WTC11 (cell line): ENCODE results near the gene SNAP47. TPM values are rescaled to one million over a fixed set of nuclear protein-coding genes. Genes with fewer than 3 reads are reported as not detected.

Experiments
- ATAC-seq: fragments of 200-7000 bp; cut with Tn5 transposase; 2 replicates; pipeline ENCODE4 v1.10.0; 2021; ENCODE audit warnings: mild to moderate bottlenecking, moderate library complexity
- CTCF ChIA-PET: fragments of 300-600 bp; sonication (Branson Sonifier 250); formaldehyde crosslinking; loops from one replicate; lab custom pipeline; 2021; ENCODE audit warnings: antibody characterized with exemption; lab: Charles Lee
- POLR2A ChIA-PET: fragments of 350-600 bp; sonication (Branson Sonifier 250); formaldehyde crosslinking; loops from one replicate; lab custom pipeline; 2021; ENCODE audit warnings: antibody characterized with exemption; lab: Charles Lee
- DNase-seq: peaks from one replicate; pipeline ENCODE4 v3.0.0; 2021; ENCODE audit warnings: low spot score
- H3K27ac Mint-ChIP-seq: 2 replicates; pipeline ENCODE4 v1.8.0; 2021; ENCODE audit warnings: mixed read lengths
- H3K27me3 Mint-ChIP-seq: 2 replicates; pipeline ENCODE4 v1.8.0; 2021; ENCODE audit warnings: low read depth, mild to moderate bottlenecking, moderate library complexity, mixed read lengths
- H3K36me3 Mint-ChIP-seq: 2 replicates; pipeline ENCODE4 v1.8.0; 2021; ENCODE audit warnings: mixed read lengths
- H3K4me1 Mint-ChIP-seq: 2 replicates; pipeline ENCODE4 v1.8.0; 2022; ENCODE audit warnings: mixed read lengths
- H3K4me3 Mint-ChIP-seq: 2 replicates; pipeline ENCODE4 v1.8.0; 2021; ENCODE audit warnings: mild to moderate bottlenecking, moderate library complexity, mixed read lengths
- H3K9me3 Mint-ChIP-seq: 2 replicates; pipeline ENCODE4 v1.8.0; 2021; ENCODE audit warnings: mixed read lengths
- CREM ChIP-seq: sonication (generic); formaldehyde crosslinking; IDR thresholded peaks from 2 replicates; pipeline ENCODE4 v1.8.1; 2022; ENCODE audit warnings: mild to moderate bottlenecking, missing genetic modification reagents, moderate library complexity
- FOXJ3 ChIP-seq: sonication (generic); formaldehyde crosslinking; IDR thresholded peaks from 2 replicates; pipeline ENCODE4 v1.9.0; 2021; ENCODE audit warnings: missing genetic modification reagents, mild to moderate bottlenecking, borderline replicate concordance
- FOXP1 ChIP-seq: sonication (generic); formaldehyde crosslinking; IDR thresholded peaks from 2 replicates; pipeline ENCODE4 v1.8.0; 2022; ENCODE audit warnings: missing genetic modification reagents, mild to moderate bottlenecking, moderate library complexity, borderline replicate concordance
- GABPB1 ChIP-seq: sonication (generic); formaldehyde crosslinking; IDR thresholded peaks from 2 replicates; pipeline ENCODE4 v1.8.1; 2023; ENCODE audit warnings: mild to moderate bottlenecking, missing genetic modification reagents
- IRF2 ChIP-seq: sonication (generic); formaldehyde crosslinking; IDR thresholded peaks from 2 replicates; pipeline ENCODE4 v1.8.0; 2022; ENCODE audit warnings: low read depth, missing genetic modification reagents, borderline replicate concordance
- JAZF1 ChIP-seq: fragments of 250-450 bp; sonication (Bioruptor Pico); IDR thresholded peaks from 2 replicates; pipeline ENCODE4 v1.9.0; 2021; ENCODE audit warnings: moderate library complexity, mild to moderate bottlenecking, inconsistent platforms
- JUN ChIP-seq: sonication (generic); formaldehyde crosslinking; IDR thresholded peaks from 2 replicates; pipeline ENCODE4 v1.8.0; 2023; ENCODE audit warnings: mild to moderate bottlenecking, missing genetic modification reagents
- KAT7 ChIP-seq: sonication (generic); formaldehyde crosslinking; IDR thresholded peaks from 2 replicates; pipeline ENCODE4 v1.8.1; 2023; ENCODE audit warnings: missing genetic modification reagents, mild to moderate bottlenecking, borderline replicate concordance
- MYBL2 ChIP-seq: sonication (generic); formaldehyde crosslinking; IDR thresholded peaks from 2 replicates; pipeline ENCODE4 v1.8.1; 2023; ENCODE audit warnings: mild to moderate bottlenecking, moderate library complexity, missing genetic modification reagents
- TEAD1 ChIP-seq: sonication (generic); formaldehyde crosslinking; IDR thresholded peaks from 2 replicates; pipeline ENCODE4 v1.8.0; 2022; ENCODE audit warnings: mild to moderate bottlenecking, missing genetic modification reagents
- TEAD4 ChIP-seq: sonication (generic); formaldehyde crosslinking; IDR thresholded peaks from 2 replicates; pipeline ENCODE4 v1.8.0; 2022; ENCODE audit warnings: mild to moderate bottlenecking, missing genetic modification reagents
- TP53 ChIP-seq: sonication (generic); formaldehyde crosslinking; IDR thresholded peaks from 2 replicates; pipeline ENCODE4 v1.8.1; 2023; ENCODE audit warnings: mild to moderate bottlenecking, missing genetic modification reagents
- ZNF121 ChIP-seq: sonication (generic); formaldehyde crosslinking; IDR thresholded peaks from 2 replicates; pipeline ENCODE4 v1.8.0; 2023; ENCODE audit warnings: missing genetic modification reagents
- ZNF219 ChIP-seq: sonication (generic); formaldehyde crosslinking; IDR thresholded peaks from 2 replicates; pipeline ENCODE4 v1.8.0; 2023; ENCODE audit warnings: missing genetic modification reagents, mild to moderate bottlenecking, borderline replicate concordance
- total RNA-seq: library from RNA; stranded (reverse); gene quantifications from 3 replicates; pipeline ENCODE4 v1.2.3, GENCODE V29; 2021
- TF ChIP-seq, protein P1 (sequence below): sonication (generic); formaldehyde crosslinking; IDR thresholded peaks from 2 replicates; pipeline ENCODE4 v1.8.0; 2023; ENCODE audit warnings: mild to moderate bottlenecking, missing genetic modification reagents
- TF ChIP-seq, protein P2 (sequence below): fragments of 200-600 bp; IDR thresholded peaks from 2 replicates; pipeline ENCODE4 v1.8.0; 2022; ENCODE audit warnings: antibody characterized with exemption
- TF ChIP-seq, protein P3 (sequence below): sonication (generic); formaldehyde crosslinking; IDR thresholded peaks from 2 replicates; pipeline ENCODE4 v1.8.0; 2023; ENCODE audit warnings: missing genetic modification reagents, mild to moderate bottlenecking, borderline replicate concordance
- TF ChIP-seq, protein P4 (sequence below): sonication (generic); formaldehyde crosslinking; IDR thresholded peaks from 2 replicates; pipeline ENCODE4 v1.8.0; 2022; ENCODE audit warnings: mild to moderate bottlenecking, missing genetic modification reagents
- TF ChIP-seq, protein P5 (sequence below): sonication (generic); formaldehyde crosslinking; IDR thresholded peaks from 2 replicates; pipeline ENCODE4 v1.8.1; 2022; ENCODE audit warnings: mild to moderate bottlenecking, missing genetic modification reagents, moderate library complexity, borderline replicate concordance
- TF ChIP-seq, protein P6 (sequence below): sonication (generic); formaldehyde crosslinking; IDR thresholded peaks from 2 replicates; pipeline ENCODE4 v1.8.0; 2022; ENCODE audit warnings: mild to moderate bottlenecking, missing genetic modification reagents

SNAP47 gene
- total RNA-seq, 1 experiment from 2014 or later, result 50.8 TPM

DNA sequence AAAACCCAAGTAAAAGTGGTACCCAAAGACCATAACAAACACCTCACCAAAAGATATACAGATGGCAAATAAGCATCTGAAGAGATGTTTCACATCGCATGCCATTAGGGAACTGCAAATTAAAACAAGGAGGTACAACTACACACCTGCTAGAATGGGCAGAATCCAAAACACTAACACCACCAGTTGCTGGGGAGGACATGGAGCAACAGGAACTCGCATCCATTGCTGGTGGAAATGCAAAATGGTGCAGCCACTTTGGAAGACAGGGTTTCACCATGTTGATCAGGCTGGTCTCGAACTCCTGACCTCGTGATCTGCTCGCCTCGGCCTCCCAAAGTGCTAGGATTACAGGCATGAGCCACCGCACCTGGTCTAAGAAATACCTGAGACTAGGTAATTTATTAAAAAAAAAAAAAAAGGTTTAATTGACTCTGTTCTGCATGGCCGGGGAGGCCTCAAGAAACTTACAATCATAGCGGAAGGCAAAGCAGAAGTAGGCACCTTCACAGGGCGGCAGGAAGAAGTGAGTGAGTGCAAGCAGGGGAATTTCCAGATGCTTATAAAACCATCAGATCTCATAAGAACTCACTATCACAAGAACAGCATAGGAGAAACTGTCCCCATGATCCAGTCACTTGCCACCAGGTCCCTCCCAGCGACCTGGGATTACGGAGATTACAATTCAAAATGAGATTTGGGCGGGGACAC lies 50.0 kb downstream of the SNAP47 start (continued):
- TF ChIP-seq, protein P1, sequence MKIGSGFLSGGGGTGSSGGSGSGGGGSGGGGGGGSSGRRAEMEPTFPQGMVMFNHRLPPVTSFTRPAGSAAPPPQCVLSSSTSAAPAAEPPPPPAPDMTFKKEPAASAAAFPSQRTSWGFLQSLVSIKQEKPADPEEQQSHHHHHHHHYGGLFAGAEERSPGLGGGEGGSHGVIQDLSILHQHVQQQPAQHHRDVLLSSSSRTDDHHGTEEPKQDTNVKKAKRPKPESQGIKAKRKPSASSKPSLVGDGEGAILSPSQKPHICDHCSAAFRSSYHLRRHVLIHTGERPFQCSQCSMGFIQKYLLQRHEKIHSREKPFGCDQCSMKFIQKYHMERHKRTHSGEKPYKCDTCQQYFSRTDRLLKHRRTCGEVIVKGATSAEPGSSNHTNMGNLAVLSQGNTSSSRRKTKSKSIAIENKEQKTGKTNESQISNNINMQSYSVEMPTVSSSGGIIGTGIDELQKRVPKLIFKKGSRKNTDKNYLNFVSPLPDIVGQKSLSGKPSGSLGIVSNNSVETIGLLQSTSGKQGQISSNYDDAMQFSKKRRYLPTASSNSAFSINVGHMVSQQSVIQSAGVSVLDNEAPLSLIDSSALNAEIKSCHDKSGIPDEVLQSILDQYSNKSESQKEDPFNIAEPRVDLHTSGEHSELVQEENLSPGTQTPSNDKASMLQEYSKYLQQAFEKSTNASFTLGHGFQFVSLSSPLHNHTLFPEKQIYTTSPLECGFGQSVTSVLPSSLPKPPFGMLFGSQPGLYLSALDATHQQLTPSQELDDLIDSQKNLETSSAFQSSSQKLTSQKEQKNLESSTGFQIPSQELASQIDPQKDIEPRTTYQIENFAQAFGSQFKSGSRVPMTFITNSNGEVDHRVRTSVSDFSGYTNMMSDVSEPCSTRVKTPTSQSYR, result no peak
- TF ChIP-seq CREM (no peak), FOXJ3 (CRISPR knock-in tag) (no peak), TEAD1 (CRISPR knock-in tag) (no peak), FOXP1 (CRISPR knock-in tag) (no peak)
- TF ChIP-seq, protein P2, sequence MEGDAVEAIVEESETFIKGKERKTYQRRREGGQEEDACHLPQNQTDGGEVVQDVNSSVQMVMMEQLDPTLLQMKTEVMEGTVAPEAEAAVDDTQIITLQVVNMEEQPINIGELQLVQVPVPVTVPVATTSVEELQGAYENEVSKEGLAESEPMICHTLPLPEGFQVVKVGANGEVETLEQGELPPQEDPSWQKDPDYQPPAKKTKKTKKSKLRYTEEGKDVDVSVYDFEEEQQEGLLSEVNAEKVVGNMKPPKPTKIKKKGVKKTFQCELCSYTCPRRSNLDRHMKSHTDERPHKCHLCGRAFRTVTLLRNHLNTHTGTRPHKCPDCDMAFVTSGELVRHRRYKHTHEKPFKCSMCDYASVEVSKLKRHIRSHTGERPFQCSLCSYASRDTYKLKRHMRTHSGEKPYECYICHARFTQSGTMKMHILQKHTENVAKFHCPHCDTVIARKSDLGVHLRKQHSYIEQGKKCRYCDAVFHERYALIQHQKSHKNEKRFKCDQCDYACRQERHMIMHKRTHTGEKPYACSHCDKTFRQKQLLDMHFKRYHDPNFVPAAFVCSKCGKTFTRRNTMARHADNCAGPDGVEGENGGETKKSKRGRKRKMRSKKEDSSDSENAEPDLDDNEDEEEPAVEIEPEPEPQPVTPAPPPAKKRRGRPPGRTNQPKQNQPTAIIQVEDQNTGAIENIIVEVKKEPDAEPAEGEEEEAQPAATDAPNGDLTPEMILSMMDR, result no peak
- TF ChIP-seq, protein P3, sequence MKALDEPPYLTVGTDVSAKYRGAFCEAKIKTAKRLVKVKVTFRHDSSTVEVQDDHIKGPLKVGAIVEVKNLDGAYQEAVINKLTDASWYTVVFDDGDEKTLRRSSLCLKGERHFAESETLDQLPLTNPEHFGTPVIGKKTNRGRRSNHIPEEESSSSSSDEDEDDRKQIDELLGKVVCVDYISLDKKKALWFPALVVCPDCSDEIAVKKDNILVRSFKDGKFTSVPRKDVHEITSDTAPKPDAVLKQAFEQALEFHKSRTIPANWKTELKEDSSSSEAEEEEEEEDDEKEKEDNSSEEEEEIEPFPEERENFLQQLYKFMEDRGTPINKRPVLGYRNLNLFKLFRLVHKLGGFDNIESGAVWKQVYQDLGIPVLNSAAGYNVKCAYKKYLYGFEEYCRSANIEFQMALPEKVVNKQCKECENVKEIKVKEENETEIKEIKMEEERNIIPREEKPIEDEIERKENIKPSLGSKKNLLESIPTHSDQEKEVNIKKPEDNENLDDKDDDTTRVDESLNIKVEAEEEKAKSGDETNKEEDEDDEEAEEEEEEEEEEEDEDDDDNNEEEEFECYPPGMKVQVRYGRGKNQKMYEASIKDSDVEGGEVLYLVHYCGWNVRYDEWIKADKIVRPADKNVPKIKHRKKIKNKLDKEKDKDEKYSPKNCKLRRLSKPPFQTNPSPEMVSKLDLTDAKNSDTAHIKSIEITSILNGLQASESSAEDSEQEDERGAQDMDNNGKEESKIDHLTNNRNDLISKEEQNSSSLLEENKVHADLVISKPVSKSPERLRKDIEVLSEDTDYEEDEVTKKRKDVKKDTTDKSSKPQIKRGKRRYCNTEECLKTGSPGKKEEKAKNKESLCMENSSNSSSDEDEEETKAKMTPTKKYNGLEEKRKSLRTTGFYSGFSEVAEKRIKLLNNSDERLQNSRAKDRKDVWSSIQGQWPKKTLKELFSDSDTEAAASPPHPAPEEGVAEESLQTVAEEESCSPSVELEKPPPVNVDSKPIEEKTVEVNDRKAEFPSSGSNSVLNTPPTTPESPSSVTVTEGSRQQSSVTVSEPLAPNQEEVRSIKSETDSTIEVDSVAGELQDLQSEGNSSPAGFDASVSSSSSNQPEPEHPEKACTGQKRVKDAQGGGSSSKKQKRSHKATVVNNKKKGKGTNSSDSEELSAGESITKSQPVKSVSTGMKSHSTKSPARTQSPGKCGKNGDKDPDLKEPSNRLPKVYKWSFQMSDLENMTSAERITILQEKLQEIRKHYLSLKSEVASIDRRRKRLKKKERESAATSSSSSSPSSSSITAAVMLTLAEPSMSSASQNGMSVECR (CRISPR knock-in tag), result no peak
- TF ChIP-seq, protein P4, sequence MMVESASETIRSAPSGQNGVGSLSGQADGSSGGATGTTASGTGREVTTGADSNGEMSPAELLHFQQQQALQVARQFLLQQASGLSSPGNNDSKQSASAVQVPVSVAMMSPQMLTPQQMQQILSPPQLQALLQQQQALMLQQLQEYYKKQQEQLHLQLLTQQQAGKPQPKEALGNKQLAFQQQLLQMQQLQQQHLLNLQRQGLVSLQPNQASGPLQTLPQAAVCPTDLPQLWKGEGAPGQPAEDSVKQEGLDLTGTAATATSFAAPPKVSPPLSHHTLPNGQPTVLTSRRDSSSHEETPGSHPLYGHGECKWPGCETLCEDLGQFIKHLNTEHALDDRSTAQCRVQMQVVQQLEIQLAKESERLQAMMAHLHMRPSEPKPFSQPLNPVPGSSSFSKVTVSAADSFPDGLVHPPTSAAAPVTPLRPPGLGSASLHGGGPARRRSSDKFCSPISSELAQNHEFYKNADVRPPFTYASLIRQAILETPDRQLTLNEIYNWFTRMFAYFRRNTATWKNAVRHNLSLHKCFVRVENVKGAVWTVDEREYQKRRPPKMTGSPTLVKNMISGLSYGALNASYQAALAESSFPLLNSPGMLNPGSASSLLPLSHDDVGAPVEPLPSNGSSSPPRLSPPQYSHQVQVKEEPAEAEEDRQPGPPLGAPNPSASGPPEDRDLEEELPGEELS (CRISPR knock-in tag), result no peak

DNA sequence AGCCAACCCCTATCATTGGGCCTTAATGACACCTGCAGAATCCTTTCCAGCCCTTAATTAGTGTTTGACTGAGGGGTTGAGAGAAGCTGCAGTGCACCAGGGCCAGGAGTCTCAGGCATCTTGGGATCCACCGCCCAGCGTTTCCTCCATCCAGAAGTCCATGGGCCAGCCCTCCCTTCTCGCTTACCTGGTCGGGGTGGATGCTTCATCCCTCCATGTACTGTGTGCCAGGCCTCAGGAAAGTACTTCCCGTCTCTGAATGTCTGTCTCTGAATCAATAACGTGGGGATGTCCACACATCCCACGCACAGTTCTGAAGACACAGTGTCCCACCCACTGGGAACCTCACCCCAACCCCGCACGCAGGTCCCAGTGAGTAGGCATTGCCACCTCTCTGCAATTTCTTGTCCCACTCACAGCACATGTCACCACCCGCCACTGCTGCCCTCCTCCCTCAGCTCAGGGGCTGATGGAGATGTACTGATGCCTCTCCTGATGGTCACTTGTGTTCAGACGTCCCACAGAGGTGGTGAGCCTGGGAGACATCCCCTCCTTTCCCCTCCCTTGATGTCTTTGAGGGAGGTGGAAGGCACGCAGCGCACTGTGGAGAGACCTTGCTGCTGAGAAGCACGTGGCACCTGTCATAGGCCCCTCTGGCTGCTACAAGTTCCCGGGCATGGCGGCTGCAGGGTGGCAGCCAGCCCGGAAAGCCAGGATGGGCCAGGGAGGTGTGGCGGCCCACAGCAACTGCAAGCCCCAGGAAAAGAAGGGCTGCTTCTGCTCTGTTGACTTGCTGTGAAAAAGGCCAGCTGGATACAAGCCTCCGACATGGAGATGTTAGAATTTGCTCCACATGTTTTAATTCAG lies 50.8 kb downstream of the SNAP47 start:
- Mint-ChIP-seq H3K4me3 (0 out of 2 replicates have a peak overlapping the region, but pooled peaks have one; percentile 20), H3K36me3 (peaks cover 4% of the 10 kb centered on the region; the same call in 1 of the 2 replicates), H3K27ac (no peak overlapping the region), H3K27me3 (peaks cover 50% of the 10 kb centered on the region), H3K9me3 (no peaks in the 10 kb centered on the region), H3K4me1 (peaks cover 9% of the 10 kb centered on the region)
- ATAC-seq (no peak), DNase-seq (no peak)
- POLR2A ChIA-PET, result no interaction called here
- CTCF ChIA-PET, result interaction anchor here (1.1 to 1.2 kb wide), 2 partner anchors 166 to 168 kb away, joined by 3 to 5 read pairs; no protein-coding TSS in a partner anchor
- TF ChIP-seq TEAD4 (CRISPR knock-in tag) (no peak), MYBL2 (no peak), GABPB1 (CRISPR knock-in tag) (no peak), ZNF219 (CRISPR knock-in tag) (no peak), IRF2 (CRISPR knock-in tag) (no peak), KAT7 (CRISPR knock-in tag) (no peak), JUN (CRISPR knock-in tag) (no peak), JAZF1 (CRISPR knock-in tag) (no peak), TP53 (CRISPR knock-in tag) (no peak), TEAD1 (CRISPR knock-in tag) (no peak), ZNF121 (CRISPR knock-in tag) (no peak)
- TF ChIP-seq, protein P5, sequence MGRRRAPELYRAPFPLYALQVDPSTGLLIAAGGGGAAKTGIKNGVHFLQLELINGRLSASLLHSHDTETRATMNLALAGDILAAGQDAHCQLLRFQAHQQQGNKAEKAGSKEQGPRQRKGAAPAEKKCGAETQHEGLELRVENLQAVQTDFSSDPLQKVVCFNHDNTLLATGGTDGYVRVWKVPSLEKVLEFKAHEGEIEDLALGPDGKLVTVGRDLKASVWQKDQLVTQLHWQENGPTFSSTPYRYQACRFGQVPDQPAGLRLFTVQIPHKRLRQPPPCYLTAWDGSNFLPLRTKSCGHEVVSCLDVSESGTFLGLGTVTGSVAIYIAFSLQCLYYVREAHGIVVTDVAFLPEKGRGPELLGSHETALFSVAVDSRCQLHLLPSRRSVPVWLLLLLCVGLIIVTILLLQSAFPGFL (CRISPR knock-in tag), result no peak
- TF ChIP-seq, protein P6, sequence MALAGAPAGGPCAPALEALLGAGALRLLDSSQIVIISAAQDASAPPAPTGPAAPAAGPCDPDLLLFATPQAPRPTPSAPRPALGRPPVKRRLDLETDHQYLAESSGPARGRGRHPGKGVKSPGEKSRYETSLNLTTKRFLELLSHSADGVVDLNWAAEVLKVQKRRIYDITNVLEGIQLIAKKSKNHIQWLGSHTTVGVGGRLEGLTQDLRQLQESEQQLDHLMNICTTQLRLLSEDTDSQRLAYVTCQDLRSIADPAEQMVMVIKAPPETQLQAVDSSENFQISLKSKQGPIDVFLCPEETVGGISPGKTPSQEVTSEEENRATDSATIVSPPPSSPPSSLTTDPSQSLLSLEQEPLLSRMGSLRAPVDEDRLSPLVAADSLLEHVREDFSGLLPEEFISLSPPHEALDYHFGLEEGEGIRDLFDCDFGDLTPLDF (CRISPR knock-in tag), result no peak
